NOMO-1 treated with DMSO at 0.1 percent for 48 hours (cell line): ENCODE results near the gene B4GALT5.

Experiments
- DNase-seq: peaks from one replicate; lab custom pipeline; 2025; ENCODE audit not compliant: unreplicated experiment; lab: John Stamatoyannopoulos, UW

B4GALT5 gene

DNA sequence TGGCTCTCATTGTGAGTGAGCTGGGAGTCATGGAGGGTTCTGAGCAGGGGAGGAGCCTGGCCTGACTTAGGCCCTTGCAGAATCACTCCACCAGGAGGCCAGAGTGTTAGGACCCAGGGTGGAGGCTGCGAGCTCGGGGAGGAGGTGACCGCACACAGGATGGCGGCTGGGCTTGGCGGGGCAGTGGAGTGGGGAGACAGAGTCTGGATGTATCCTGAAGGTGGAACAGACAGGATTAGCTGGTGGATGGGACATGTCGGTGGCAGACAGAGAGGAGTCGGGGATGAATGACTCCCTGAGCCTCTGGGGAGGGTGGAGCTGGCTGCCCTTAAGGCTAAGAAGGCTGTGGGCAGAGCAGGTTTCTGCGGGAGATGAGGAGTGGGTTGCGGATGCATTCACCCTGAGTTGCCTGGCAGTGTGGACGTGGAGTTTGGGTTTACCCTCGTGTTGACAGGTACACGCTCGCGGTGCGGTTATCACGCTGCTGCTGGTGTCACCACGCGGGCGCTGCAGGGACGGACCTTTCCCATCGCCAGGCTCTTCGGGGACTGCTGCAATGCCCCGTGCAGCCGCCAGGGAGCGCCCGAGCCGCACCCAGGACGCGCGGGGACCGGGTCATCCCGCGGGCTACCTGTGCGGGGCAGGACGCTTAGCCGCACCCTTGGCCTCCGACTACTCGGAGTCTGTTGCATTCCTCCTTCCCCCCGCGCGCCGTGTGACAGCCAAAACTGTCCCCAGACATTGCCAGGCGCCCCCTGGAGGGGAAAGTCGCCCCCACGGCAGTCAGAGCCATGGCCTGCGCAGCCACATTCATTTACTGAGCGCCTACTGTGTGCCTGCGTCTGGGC is 102.8 kb downstream of the B4GALT5 start:
- DNase-seq, result peak; percentile 77

DNA sequence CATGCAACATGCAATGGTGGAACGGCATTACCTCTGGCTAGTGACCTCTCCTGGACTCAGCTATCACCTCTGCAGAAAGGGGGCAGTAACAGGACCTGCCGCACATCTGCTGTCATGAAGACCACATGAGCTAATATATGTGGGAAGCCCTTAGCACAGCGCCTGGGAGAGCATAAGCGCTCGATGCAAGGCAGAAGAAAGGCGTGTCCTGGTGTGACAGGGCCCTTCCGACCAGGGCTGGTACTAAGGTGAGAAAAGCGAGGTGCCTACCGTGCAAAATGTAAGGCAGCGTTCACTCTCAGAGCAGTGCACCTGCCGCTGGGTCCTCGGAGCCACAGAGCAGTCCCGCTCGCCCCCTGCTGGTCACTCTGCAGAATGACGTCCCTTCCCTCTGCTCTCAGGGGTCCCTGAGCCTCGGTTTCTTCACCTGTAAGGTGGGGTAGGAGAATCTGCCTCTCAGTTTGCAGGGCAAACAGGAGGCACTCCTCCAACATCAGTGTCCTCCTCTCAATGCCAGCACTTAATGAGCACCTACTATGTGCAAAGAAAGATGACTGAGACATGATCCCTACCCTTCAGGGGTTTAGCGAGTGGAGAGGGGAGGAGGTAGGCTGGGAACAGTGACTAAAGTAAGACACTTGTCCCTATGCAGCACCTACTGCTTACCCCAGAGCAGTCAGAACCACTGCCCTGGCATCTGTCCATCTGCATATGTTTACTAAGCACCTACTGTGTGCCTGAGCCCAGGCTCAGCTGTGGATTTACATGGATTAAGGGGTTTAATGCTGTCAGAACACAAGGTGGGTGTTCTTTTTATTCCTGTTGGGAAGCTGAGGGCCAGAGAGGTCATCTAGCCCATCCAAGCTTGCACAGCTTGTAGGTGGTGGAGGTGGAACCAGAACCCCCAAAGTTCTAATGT is 104.7 kb downstream of the B4GALT5 start:
- DNase-seq, result peak; percentile 52

DNA sequence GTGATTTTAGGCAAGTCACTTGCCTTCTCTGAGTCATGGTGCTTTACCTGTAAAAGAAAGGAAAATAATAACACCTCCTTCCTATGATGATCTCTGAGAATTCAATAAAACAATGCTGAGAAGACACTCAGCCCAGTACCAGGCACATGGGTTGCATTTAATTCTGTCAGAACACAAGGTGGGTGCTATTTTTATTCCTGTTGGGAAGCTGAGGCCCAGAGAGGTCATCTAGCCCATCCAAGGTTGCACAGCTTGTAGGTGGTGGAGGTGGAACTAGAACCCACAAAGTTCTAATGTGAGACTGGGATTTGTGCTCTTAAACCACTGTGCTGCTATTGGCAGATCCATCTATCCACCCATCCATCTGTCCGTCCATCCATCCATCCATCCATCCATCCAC is 106.1 kb downstream of the B4GALT5 start:
- no peak for DNase-seq

GRCh38 chr20:49603209-49603627 is 110.5 kb downstream of the B4GALT5 start:
- DNase-seq, result no peak

- DNase-seq, result no peak
These were observed 111.1 kb downstream of the B4GALT5 start for GRCh38 chr20:49602345-49603208.

DNA sequence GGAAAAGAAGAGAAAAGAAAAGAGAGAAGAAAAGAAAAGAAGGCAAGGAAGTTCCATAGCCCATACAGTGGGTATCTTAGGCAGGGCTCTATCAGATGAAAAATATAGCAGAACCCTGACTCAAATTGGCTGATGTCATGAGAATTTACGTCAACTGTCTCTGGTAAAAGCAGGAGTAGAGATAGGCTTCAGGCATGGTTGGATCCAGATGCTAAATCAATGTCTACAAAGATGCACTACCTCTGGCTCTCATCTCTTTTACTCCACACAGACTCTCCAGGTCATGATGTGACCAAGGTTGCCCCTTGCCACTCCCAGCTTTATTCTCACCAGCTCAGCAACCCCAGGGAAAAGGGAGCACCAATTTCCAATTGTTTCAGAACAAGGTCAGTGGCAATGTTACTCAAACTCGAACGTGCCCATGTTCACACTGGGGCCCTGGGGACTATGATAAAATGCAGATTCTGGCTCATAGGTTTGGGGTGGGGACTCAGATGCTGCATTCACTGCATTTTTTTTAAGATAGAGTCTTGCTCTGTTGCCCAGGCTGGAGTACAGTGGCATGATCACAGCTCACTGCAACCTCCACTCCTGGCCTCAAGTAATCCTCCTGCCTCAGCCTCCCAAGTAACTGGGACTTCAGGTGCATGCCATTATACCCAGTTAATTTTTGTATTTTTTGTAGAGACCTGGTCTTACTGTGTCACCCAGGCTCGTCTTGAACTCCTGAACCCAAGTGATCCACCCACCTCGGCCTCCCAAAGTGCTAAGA is 112.3 kb downstream of the B4GALT5 start:
- no peak for DNase-seq

- DNase-seq, result no peak
These were observed 113.9 kb downstream of the B4GALT5 start for GRCh38 chr20:49599746-49600113.

GRCh38 chr20:49597825-49598395 is 115.8 kb downstream of the B4GALT5 start:
- no peak for DNase-seq

DNA sequence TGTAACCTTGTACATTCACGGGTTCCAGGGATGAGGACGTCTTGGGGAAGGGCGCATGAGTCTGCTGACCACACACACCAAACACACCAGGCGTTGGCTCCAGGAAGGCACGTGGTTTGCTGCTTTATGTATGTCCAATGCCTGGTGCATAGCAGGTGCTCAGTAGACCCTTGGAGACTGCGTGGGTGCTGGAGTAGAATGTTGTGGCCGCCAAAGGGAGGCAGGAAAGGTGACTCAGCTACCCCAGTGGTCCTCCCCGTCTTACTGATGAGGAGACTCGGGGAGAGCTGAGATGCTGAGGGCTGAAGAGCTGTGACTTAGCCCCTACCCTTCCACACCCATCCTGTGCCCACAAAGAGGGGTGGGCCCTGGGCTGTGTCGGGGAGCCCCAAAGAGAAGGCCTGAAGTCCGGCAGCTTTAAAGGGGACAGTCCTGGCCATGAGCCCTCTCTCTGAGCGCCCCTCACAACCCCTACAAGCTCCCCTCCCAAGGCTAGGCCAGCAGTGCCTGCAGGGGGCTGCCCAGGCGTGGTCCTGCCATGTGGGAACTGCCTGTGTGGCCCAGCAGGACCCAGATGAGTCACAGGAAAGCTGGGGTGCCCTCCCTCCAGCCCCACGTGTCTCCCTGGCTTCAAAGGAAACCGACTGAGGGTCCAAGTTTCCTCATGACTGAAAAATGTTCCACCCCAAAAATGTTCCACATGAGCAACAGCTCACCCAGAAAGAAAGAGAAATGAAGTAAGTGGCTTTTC is 117.7 kb downstream of the B4GALT5 start:
- DNase-seq, result no peak

- DNase-seq, result no peak
These were observed 118.3 kb downstream of the B4GALT5 start for GRCh38 chr20:49595346-49595745.

DNA sequence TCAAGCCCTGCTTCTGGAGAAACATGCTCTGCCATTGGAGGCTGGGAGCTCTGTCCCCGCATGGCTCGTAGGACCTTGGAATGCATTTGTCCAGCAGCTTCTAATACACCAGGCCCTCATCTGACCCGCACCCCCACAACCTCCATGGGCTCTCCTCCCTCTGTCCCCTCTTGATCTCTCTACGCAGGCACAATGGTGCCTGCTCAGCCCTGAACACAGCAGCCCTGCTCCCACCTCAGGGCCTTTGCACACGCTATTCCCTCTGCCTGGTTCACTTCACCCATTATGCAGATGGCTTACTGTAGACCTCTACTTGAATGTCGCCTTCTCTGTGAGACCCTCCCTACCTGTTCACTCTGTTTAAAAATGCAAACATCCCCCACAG is 118.8 kb downstream of the B4GALT5 start:
- DNase-seq, result no peak

DNA sequence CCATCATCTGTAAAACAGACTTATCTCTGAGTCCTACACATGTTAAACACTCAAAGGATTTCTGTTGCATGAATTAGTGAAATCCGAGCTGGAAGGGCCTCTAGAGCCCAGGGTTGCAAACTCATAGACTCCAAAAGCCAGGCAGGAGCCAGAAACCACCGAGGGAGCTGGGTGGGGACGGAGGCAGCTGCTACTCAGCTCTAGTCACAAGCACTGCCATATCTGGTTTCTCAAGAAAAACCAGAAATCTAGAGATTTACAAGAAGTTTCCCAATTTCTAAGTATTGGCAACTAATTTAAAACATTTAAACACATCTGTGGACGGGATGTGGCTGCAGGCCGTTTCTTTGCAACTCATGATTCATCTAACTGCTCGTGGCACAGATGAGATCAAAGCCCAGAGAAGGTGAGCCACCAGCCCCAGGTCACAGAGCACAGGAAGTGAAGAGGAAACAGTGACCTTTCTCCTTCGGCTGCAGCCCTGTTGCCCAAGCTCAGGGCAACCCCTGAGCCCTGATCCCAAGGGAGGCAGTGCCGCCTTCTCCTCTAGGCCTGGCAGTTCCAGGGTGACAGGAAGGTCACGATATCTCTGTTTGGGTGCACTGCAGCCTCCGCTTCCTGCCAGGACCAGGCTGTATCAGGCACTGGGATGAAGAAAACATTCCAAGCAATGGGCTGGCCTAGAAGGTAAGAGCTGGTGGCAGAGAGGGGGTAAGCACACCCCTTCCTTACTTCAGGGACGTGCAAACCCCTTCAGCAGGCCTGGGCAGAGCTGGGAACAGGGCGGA is 119.3 kb downstream of the B4GALT5 start:
- peak; percentile 28 for DNase-seq

DNA sequence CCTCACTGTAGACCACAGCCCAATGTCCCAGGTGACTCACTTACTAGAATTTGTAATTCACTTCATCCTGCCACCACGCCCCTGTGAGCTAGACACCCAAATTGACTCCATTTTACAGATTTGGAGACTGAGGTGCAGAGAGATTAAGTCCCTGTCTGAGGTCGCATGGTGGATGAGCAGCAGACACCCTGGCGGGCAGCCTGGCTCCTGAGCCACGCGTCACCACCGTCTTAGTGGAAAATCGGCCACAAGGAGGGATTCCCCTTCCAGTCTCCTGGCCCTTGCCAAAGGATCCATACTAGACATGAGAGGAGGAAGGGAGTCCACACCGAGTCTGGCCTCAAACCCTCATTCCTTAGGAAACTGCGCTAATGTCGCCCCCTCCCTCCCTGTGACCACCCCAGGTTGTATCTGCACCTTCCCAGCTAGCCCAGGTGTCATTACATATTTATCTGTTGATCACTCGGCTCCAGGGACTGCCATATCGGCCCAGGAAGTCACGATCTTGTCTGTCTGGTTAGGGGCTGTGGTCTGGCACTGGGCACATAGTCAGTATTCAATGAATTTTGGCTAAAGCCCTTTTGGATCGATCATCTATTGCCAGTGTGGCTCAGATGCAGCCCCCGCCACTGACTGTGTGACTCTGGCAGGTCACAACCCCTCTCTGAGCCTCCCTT is 120.1 kb downstream of the B4GALT5 start:
- DNase-seq, result no peak

DNA sequence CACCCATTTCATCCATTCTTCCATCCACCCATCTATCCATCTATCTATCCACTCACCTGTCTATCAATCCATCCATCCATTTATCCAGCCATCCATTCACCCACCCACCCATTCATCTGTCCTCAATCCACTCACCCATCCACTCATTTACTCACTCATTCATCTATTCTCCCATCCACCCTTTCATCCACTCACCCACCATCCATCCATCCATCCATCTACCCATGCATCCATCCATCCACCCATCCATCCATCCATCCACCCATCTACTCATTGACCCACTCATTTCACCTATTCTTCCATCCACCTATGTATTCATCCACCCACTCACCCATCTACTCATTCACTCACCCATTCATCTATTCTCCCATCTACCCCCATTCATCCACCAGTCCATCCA is 121.6 kb downstream of the B4GALT5 start:
- DNase-seq, result no peak

DNA sequence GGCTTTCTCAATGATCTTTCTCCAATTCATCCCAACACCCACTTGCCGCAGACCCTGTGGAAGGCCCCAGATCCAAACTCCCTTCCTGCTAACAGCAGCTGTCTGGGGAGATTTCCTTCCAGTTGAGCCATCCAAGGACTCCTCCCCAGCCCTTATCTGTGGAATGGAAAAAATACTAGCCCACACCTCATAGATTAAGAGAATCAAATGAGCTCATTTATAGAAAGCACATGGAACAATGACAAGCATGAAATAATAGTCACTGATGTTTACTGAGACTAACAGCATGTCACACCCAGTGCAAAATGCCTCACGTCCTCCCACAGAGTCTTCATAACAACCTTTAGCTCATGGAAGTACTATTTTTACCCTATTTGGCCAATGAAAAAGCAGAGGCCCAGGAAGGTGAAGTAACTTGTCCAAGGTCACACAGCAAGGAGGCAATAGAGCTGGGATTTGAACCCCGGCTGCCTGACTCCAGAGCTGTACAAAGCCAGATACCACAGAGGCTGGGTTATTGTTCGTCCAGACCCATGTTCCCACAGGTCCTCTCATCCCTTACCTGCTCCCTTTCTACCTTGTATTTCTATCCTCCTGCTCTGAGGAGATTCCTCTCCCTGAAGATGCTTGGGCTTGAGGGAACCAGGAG is 122.3 kb downstream of the B4GALT5 start:
- DNase-seq, result no peak

GRCh38 chr20:49590163-49591017 is 123.3 kb downstream of the B4GALT5 start:
- no peak for DNase-seq

DNA sequence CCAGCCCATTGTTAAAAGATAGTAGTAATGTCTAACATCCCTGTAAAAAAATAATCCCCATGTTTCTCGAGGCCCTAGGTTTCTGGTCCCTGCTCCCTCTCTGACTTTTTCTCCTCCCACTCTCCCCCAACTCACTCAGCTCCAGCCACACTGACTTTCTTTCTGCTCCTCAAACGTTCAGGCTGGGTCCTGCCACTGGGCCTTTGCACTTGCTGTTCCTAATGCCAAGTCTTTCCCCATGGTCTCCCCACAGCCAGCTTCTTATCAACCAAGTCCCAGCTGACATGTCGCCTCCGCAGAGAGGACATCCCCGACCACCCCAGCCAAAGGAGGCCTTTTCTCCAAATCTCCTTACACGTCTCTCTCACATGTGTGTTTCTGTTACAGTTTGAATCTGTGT is 123.9 kb downstream of the B4GALT5 start:
- DNase-seq, result no peak
